NCI-H1048 (cell line): ENCODE measurements around the gene S100A9.
"Not testable (repeated sequence)": the region's sequence is repeated elsewhere in the genome, so short reads cannot be mapped to it uniquely, and the experiment has no call there.

Source experiments
- DNase-seq: peaks from one replicate; lab custom pipeline; 2025; lab: John Stamatoyannopoulos, UW

The S100A9 gene

DNA sequence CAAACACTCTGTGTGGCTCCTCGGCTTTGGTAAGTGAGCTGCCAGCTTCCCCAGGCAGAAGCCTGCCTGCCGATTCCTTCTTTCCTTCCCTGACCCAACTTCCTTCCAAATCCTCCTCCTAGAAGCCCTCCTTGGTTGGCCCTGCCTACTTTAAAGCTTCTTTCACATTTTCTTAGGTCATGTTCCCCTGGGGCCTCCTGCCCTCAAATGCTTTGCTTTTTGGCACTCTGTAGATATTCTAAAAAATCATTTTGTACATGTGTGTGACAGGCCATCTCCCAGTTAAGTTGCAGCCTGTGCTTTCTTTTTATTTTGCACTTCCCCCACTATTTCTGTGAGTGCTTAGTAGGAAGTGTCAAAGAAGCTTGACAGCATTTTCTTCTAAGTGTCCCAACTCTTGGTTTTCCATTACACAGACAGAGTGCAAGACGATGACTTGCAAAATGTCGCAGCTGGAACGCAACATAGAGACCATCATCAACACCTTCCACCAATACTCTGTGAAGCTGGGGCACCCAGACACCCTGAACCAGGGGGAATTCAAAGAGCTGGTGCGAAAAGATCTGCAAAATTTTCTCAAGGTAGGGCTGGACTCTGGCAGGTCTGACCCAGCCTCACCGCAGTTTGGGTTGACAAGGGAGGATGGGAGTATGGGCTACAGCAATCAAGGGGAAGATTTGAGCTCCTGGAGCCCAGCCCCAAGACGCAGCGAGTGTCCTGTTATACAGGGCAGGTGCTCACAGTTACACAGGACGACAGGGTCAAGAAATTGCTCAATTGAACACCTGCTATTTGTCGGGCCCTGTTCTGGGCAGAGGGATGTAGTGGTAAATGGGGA, at the start of gene S100A9:
S100A9 (plus strand) TSS at position 2 of the 838 bp plus-strand sequence; CDS start at position 432, 430 bp downstream.
- DNase-seq = no peak

GRCh38 chr1:153308540-153308939, 49.1 kb upstream of the S100A9 start:
- no peak for DNase-seq

DNA sequence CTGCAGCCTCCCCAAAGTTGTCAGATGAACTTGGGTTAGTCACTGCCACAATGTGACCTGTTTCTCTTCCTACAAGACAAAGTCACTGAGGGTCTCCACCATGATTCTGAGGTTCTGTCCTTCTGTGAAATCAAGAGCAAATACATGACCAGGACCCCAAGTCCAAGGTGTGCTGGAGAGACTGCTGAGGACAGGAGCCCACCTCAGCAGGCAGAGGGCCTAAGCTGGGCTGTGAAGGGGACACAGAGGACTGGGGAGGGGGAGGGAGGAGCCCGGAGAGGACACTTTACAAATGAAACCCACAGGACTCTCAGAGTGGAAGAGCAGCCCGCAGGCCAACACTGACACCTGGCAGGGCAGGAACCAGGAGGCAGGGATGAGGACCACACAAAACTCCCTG, 48.2 kb upstream of the S100A9 start:
- no peak for DNase-seq

- DNase-seq = no peak
These were observed 47.1 kb upstream of the S100A9 start for GRCh38 chr1:153310526-153310925.

- no peak for DNase-seq
These were observed 45.0 kb upstream of the S100A9 start, which contains the start of gene PGLYRP3 for GRCh38 chr1:153312570-153313186. TSS of gene PGLYRP3 (minus strand) at chr1:153312952. CDS start at chr1:153310665, 2,287 bp downstream.

- no peak for DNase-seq
These were observed 44.4 kb upstream of the S100A9 start for GRCh38 chr1:153313288-153313687.

DNA sequence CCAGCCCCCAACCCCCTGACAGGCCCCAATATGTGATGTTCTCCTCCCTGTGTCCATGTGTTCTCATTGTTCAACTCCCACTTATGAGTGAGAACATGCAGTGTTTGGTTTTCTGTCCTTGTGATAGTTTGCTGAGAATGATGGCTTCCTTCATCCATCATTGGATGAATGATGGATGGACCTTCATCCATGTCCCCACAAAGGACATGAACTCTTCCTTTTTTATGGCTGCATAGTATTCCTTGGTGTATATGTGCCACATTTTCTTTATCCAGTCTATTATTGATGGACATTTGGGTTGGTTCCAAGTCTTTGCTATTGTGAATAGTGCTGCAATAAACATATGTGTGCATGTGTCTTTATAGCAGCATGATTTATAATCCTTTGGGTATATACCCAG, 43.3 kb upstream of the S100A9 start:
- not testable (repeated sequence) for DNase-seq

- not testable (repeated sequence) for DNase-seq
These were observed 41.6 kb upstream of the S100A9 start for GRCh38 chr1:153316013-153316412.

- DNase-seq = not testable (repeated sequence)
These were observed 39.5 kb upstream of the S100A9 start for GRCh38 chr1:153318145-153318544.

DNA sequence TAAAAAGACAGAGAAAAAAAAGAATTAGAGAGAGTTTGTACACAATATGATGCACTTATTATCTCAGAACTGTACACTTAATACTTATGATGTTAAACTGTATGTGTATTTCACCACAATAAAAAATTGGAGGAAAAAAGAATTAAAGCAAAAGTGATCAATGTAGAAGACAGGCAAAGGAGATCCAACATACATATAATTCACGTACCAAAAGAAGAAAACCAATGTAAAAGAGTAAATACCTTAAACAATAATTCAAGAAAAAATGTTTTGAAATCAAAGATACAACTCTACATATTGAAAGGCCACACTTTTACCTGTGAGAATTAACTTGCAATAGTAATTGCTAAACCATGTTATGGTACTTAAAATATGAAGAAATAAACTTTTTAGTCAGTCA, 35.1 kb upstream of the S100A9 start:
- DNase-seq = no peak

- no peak for DNase-seq
These were observed 32.7 kb upstream of the S100A9 start for GRCh38 chr1:153324912-153325311.

DNA sequence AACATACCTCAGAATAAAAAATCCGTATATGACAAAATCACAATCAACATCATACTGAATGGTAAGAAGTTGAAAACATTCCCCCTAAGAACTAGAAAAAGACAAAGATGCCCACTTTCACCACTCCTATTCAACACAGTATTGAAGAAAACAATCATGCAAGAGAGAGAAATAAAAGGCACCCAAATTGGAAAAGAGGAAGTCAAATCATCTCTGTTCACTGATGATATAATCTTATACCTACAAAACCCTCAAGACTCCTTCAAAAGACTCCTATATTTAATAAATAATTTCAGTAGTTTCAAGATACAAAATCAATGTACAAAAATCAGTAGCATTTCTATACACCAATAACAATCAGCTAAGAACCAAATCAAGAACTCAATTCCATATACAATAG, 23.8 kb upstream of the S100A9 start:
- no peak for DNase-seq

GRCh38 chr1:153336650-153337049, 21.0 kb upstream of the S100A9 start:
- DNase-seq = no peak

GRCh38 chr1:153337980-153338853, 19.4 kb upstream of the S100A9 start:
- DNase-seq = no peak

DNA sequence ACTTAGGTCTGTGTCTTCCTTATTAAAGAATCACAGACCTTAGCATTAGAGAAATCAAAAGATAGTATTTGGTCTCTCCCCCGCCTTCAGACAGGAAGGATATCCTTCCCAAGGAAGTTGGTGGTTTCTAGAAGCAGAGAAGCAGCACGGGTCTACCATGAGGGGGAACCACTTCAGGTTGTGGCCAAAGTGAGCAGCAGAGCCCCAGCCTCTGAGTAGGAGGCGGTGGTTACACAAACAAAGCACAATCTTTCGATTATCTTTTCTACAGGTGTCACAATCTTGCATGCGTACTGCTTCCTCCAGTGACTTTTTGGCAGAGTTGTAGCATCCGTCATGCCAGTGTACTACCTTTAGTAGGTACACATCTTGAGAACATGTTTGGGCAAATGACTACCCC, 17.9 kb upstream of the S100A9 start:
- DNase-seq = no peak

GRCh38 chr1:153340356-153340755, 17.3 kb upstream of the S100A9 start:
- DNase-seq = no peak

- no peak for DNase-seq
These were observed 16.2 kb upstream of the S100A9 start for GRCh38 chr1:153341431-153341934.

GRCh38 chr1:153342178-153342577, 15.5 kb upstream of the S100A9 start:
- no peak for DNase-seq

- no peak for DNase-seq
These were observed 14.5 kb upstream of the S100A9 start for GRCh38 chr1:153343040-153343681.

- no peak for DNase-seq
These were observed 13.6 kb upstream of the S100A9 start for GRCh38 chr1:153343811-153344717.

DNA sequence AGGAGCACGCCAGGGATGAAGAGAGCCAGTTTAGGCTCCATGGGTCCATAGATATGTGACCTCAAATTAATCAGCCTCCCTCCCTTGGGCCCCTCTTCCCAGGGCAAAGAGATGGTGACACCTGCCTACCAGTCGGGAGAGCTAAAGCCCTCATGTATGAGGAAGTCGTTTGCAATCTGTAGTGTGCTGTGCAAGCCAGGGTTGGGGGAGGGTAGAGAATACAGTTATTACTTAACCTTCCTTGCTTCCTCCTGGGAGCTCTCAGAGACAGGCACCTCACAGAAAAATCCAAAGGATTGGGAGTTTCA, 13.0 kb upstream of the S100A9 start:
- DNase-seq = no peak
